Activated naive CD4-positive, alpha-beta T cell treated with anti-CD3 and anti-CD28 coated beads, Interleukin-2, amount 10 ng/mL, durations not matched to agents 7 days and 5 days (primary cell): ENCODE measurements around the gene CRIP1.
A peak's percentile ranks its signal among the peaks of the same experiment; 100 is the strongest.

Experiments
- CTCF ChIA-PET: fragments of 350-600 bp; sonication (Branson Sonifier 250); formaldehyde crosslinking; loops from one replicate; lab custom pipeline; 2021; ENCODE audit warnings: antibody characterized with exemption; lab: Charles Lee
- DNase-seq: peaks from one replicate; pipeline ENCODE4 v3.0.0-alpha.2; 2020
- H3K27ac Mint-ChIP-seq: one replicate; pipeline ENCODE4 v1.8.0; 2021; ENCODE audit warnings: mild to moderate bottlenecking, moderate library complexity, mixed read lengths
- H3K27me3 Mint-ChIP-seq: one replicate; pipeline ENCODE4 v1.8.0; 2021; ENCODE audit warnings: mild to moderate bottlenecking, mixed read lengths
- H3K36me3 Mint-ChIP-seq: one replicate; pipeline ENCODE4 v1.8.0; 2021; ENCODE audit warnings: mixed read lengths
- H3K4me1 Mint-ChIP-seq: one replicate; pipeline ENCODE4 v1.8.0; 2021; ENCODE audit warnings: mixed read lengths
- H3K4me3 Mint-ChIP-seq: one replicate; pipeline ENCODE4 v1.8.0; 2021; ENCODE audit warnings: mild to moderate bottlenecking, moderate library complexity, mixed read lengths
- H3K9me3 Mint-ChIP-seq: one replicate; pipeline ENCODE4 v1.8.0; 2021; ENCODE audit warnings: mixed read lengths

The CRIP1 gene

GRCh38 chr14:105471297-105471821, 15.3 kb upstream of the CRIP1 start:
- H3K36me3 Mint-ChIP-seq, result no peaks in the 10 kb centered on the region
- no peak for DNase-seq
- H3K4me1 Mint-ChIP-seq, result peaks cover 9% of the 10 kb centered on the region
- H3K27ac Mint-ChIP-seq, result no peak overlapping the region
- no peaks in the 10 kb centered on the region for H3K9me3 Mint-ChIP-seq
- no peak overlapping the region for H3K4me3 Mint-ChIP-seq
- H3K27me3 Mint-ChIP-seq, result peaks cover 24% of the 10 kb centered on the region
- CTCF ChIA-PET, result interaction anchor here (1.4 kb wide), 1 partner anchor 9 kb away, joined by 10 read pairs; no protein-coding TSS in a partner anchor

DNA sequence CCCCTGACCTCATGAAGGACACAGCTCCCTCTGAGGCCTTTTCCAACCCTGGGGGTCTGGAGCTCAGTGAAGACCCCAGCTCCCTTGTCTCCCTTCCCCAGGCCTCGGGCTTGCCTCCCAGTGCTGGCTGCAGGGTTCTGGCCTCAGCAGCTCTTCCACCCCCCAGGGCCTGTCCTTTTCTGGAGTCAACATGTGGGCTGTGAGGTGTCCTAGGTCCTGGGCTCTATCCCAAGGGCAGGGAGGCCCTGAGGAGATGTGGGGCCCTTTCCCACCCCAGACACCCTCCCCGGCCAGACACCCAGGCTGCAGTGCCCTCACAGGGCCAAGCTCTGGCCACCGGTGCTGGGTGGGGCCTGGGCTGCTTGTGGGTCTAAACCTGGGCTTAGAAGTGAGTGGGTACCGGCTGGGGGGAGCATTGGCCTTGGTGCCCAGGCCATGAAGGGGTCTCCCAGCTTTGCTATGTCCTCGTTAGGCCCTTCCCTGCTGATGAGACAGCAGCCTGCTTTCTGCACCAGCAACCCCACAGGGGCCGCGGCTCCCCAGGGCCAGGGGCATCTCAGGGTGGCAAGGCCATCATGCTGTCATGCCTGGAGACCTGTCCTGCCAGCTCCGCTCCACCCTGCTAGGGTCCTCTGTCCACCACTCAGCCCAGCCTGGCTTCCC, 14.7 kb upstream of the CRIP1 start:
- no peaks in the 10 kb centered on the region for H3K36me3 Mint-ChIP-seq
- CTCF ChIA-PET, result interaction anchor here (1.4 kb wide), 1 partner anchor 9 kb away, joined by 10 read pairs; no protein-coding TSS in a partner anchor
- peaks cover 9% of the 10 kb centered on the region for H3K4me1 Mint-ChIP-seq
- H3K27me3 Mint-ChIP-seq, result peaks cover 30% of the 10 kb centered on the region
- H3K4me3 Mint-ChIP-seq, result no peak overlapping the region
- H3K9me3 Mint-ChIP-seq, result no peaks in the 10 kb centered on the region
- H3K27ac Mint-ChIP-seq, result no peak overlapping the region
- no peak for DNase-seq

GRCh38 chr14:105472486-105472991, 14.1 kb upstream of the CRIP1 start:
- no peak for DNase-seq
- CTCF ChIA-PET, result no interaction called here
- H3K27ac Mint-ChIP-seq, result no peak overlapping the region
- H3K4me3 Mint-ChIP-seq, result no peak overlapping the region
- H3K9me3 Mint-ChIP-seq, result no peaks in the 10 kb centered on the region
- peaks cover 14% of the 10 kb centered on the region for H3K4me1 Mint-ChIP-seq
- peaks cover 2% of the 10 kb centered on the region for H3K36me3 Mint-ChIP-seq
- H3K27me3 Mint-ChIP-seq, result peaks cover 36% of the 10 kb centered on the region

GRCh38 chr14:105473033-105473676, 13.5 kb upstream of the CRIP1 start:
- no peak for DNase-seq
- peaks cover 14% of the 10 kb centered on the region for H3K4me1 Mint-ChIP-seq
- no peaks in the 10 kb centered on the region for H3K9me3 Mint-ChIP-seq
- peaks cover 42% of the 10 kb centered on the region for H3K27me3 Mint-ChIP-seq
- peak overlapping the region; percentile 63 for H3K4me3 Mint-ChIP-seq
- H3K27ac Mint-ChIP-seq, result no peak overlapping the region
- CTCF ChIA-PET, result interaction anchor here (1.2 to 1.5 kb wide), 2 partner anchors 25 to 98 kb away, joined by 3 read pairs; no protein-coding TSS in a partner anchor
- H3K36me3 Mint-ChIP-seq, result peaks cover 2% of the 10 kb centered on the region

DNA sequence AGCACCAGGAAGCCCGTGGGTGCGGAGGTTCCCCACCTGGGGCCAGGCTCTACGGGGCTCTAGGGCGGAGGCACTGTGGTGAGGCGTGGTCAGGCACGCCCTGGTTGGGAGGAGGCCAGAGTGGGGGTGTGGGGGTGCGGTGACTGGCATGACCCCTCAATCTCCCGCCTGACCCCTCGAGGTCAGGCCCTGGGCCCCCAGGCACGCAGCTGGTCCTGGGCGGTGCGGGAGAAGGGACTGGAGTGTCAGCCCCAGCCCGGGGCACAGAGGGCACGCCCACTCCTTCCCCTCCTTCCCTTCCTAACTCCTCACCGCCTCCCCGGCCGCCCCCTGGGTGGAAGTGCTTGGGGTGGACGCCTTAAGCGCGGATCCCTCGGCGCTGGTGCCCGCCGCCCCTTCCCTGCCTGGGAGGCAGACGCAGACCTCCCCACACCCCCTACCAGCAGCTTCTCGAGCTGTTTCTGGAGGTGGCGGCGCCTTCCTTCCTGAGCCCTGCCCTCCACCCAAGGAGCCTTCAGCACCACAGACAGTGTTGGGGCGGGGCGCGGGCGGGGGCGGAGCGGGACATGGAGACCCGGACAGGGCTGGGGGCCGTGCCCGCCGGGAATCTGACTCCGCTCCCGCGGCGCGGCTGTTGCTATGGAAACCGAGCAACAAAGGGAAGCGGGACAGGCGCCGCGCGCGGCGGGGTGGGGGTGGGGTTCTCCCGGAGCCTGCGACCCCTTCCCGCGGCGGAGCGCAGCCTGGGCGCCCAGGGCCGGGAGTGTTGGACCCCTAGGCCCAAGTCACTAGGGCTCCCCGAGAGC, 12.8 kb upstream of the CRIP1 start:
- CTCF ChIA-PET, result interaction anchor here (1.2 to 1.5 kb wide), 2 partner anchors 26 to 99 kb away, joined by 3 read pairs; no protein-coding TSS in a partner anchor
- Mint-ChIP-seq H3K9me3 (no peaks in the 10 kb centered on the region), H3K27ac (no peak overlapping the region), H3K4me3 (peak overlapping the region; percentile 63), H3K36me3 (peaks cover 2% of the 10 kb centered on the region), H3K4me1 (peaks cover 14% of the 10 kb centered on the region), H3K27me3 (peaks cover 43% of the 10 kb centered on the region)
- peak; percentile 91 for DNase-seq

GRCh38 chr14:105474483-105475268, 12.0 kb upstream of the CRIP1 start, which contains the start of gene CRIP2:
Gene CRIP2, plus strand, starts transcription at chr14:105474821. Its CDS starts 42 bp downstream, at chr14:105474863.
- H3K27ac Mint-ChIP-seq, result no peak within 1 kb of the TSS
- CTCF ChIA-PET, result interaction anchor here (1.5 kb wide), 1 partner anchor 100 kb away, joined by 3 read pairs; no protein-coding TSS in a partner anchor

GRCh38 chr14:105475269-105476096, 11.2 kb upstream of the CRIP1 start:
- Mint-ChIP-seq H3K36me3 (peaks cover 2% of the 10 kb centered on the region), H3K27me3 (peaks cover 59% of the 10 kb centered on the region), H3K4me1 (peaks cover 22% of the 10 kb centered on the region), H3K27ac (no peak overlapping the region), H3K4me3 (peak overlapping the region; percentile 12), H3K9me3 (no peaks in the 10 kb centered on the region)
- no peak for DNase-seq
- CTCF ChIA-PET, result interaction anchor here (0.8 kb wide), 1 partner anchor 104 kb away, joined by 3 read pairs; no protein-coding TSS in a partner anchor

More at GRCh38 chr14:105474483-105475268, 12.0 kb upstream of the CRIP1 start, which contains the start of gene CRIP2:
- Mint-ChIP-seq H3K4me1 (peaks cover 18% of the 10 kb centered on the region), H3K4me3 (peak within 1 kb of the TSS; percentile 63), H3K27me3 (peaks cover 51% of the 10 kb centered on the region), H3K9me3 (no peaks in the 10 kb centered on the region), H3K36me3 (peaks cover 2% of the 10 kb centered on the region)
- DNase-seq, result no peak

DNA sequence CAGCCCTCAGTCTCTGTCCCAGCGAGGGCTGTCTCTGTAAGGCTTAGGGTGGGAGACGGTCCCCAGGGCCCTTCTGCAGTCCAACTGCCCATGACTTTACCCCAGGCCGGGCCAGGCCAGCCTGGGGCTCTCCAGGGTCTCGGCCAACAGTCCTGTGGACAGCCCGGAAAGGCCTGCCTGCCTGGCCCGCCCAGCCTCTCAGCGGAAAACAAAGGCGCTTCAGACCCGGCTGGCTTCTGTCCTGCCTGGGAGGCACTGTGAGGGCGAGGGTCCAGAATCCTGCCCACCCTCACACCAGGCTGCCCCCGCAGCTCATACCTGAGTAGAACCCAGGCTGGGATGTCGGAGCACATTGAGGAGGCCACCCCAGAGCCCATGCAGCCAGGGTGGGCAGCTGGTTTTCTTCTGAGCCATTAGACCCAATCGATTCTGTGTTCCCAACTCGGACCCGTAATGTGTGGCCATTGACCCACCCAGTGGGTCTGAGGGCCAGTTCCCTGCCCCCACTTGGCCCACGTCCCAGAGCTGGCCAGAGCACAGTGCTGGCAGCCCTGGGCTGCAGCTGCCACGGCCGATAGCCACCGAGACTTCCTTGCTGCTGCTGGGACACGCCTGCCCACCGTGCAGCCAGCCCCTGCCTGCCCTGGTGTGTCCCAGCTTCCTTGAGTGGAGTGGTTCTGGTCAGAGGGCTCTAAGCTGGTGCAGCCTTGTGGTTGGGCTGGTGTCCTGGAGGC, 10.4 kb upstream of the CRIP1 start:
- Mint-ChIP-seq H3K9me3 (no peaks in the 10 kb centered on the region), H3K4me1 (peaks cover 30% of the 10 kb centered on the region), H3K27ac (no peak overlapping the region), H3K36me3 (peaks cover 2% of the 10 kb centered on the region), H3K27me3 (peaks cover 67% of the 10 kb centered on the region), H3K4me3 (no peak overlapping the region)
- DNase-seq, result no peak
- CTCF ChIA-PET, result interaction anchor here (0.8 to 1.2 kb wide), 2 partner anchors 14 to 105 kb away, joined by 3 to 7 read pairs; no protein-coding TSS in a partner anchor

- Mint-ChIP-seq H3K36me3 (peaks cover 2% of the 10 kb centered on the region), H3K27me3 (peaks cover 68% of the 10 kb centered on the region), H3K4me3 (peak overlapping the region; percentile 41), H3K27ac (no peak overlapping the region), H3K9me3 (no peaks in the 10 kb centered on the region), H3K4me1 (peaks cover 36% of the 10 kb centered on the region)
- DNase-seq, result no peak
- CTCF ChIA-PET, result interaction anchor here (1.2 kb wide), 1 partner anchor 13 kb away, joined by 7 read pairs; no protein-coding TSS in a partner anchor
Measured at GRCh38 chr14:105476831-105477659, 9.6 kb upstream of the CRIP1 start.

DNA sequence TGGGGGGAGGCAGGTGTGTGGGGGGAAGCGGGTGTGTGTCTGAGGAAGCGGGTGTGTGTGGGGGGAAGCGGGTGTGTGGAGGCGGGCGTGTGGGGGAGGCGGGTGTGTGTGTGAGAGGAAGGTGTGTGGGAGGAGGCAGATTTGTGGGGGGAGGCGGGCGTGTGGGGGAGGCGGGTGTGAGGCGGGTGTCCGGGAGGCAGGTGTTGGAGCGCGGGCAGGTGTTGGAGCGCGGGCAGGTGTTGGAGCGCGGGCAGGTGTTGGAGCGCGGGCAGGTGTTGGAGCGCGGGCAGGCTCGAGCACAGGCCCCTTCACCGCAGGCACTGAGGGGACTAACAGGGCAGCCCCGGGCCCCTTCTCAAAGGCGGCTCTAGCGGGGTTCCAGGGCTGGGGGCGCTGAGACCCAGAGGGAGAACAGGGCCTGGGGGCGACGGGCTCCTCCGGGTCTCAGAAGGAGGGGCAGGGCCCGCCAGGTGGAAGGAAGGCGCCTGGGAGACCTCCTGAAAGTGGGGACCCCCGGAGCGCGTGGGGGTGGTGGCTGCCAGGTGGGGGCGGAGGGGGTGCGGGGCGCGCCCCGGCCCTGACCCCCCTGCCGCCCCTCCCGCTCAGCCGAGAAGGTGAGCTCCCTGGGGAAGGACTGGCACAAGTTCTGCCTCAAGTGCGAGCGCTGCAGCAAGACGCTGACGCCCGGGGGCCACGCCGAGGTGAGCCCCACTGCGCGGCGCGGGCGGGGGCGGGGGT, 8.9 kb upstream of the CRIP1 start:
- CTCF ChIA-PET, result no interaction called here
- Mint-ChIP-seq H3K4me3 (no peak overlapping the region), H3K27ac (no peak overlapping the region), H3K36me3 (peaks cover 2% of the 10 kb centered on the region), H3K4me1 (peaks cover 44% of the 10 kb centered on the region), H3K9me3 (no peaks in the 10 kb centered on the region), H3K27me3 (peaks cover 68% of the 10 kb centered on the region)
- peak; percentile 52 for DNase-seq
